Mesenchymal stem cell (in vitro differentiated cells and primary cell): ENCODE measurements around the gene RAB4B.
"Not testable (repeated sequence)": the region's sequence is repeated elsewhere in the genome, so short reads cannot be mapped to it uniquely, and the experiment has no call there.

Experiments used
- DNase-seq: peaks from one replicate; pipeline ENCODE4 v3.0.0-alpha.2; 2013
- H2AFZ ChIP-seq: one replicate; pipeline ENCODE4 v1.6.1; 2013; ENCODE audit warnings: low read depth, mild to moderate bottlenecking, control low read depth, inconsistent platforms, low read length, moderate library complexity
- H2AK5ac ChIP-seq: 2 replicates; pipeline ENCODE4 v1.6.1; 2013; ENCODE audit warnings: low read length, moderate library complexity, mild to moderate bottlenecking, inconsistent platforms; ENCODE audit not compliant: severe bottlenecking
- H2BK120ac ChIP-seq: one replicate; pipeline ENCODE4 v1.6.1; 2013; ENCODE audit warnings: low read depth, mild to moderate bottlenecking, inconsistent platforms, low read length, moderate library complexity
- H2BK12ac ChIP-seq, 2 experiments: one replicate each; pipeline ENCODE4 v1.6.1; 2013; ENCODE audit warnings: inconsistent platforms in 2 of 2, low read length in 2 of 2, mild to moderate bottlenecking in 2 of 2, moderate library complexity in 2 of 2, control low read depth in 1 of 2
- H2BK15ac ChIP-seq: one replicate; pipeline ENCODE4 v1.6.1; 2013; ENCODE audit warnings: mild to moderate bottlenecking, low read depth, inconsistent platforms; ENCODE audit not compliant: poor library complexity, severe bottlenecking
- H2BK5ac ChIP-seq: 2 replicates; pipeline ENCODE4 v1.6.1; 2013; ENCODE audit warnings: low read depth, mild to moderate bottlenecking, low read length, control low read depth, inconsistent platforms; ENCODE audit not compliant: poor library complexity, severe bottlenecking
- H3K14ac ChIP-seq, 2 experiments: one replicate each; pipeline ENCODE4 v1.6.1; 2013; ENCODE audit warnings: inconsistent platforms in 2 of 2, low read length in 2 of 2, control low read depth in 1 of 2, mild to moderate bottlenecking in 1 of 2, moderate library complexity in 1 of 2
- H3K18ac ChIP-seq, 2 experiments: one replicate each; pipeline ENCODE4 v1.6.1; 2013; ENCODE audit warnings: inconsistent platforms in 2 of 2, low read length in 2 of 2, control low read depth in 1 of 2, low read depth in 1 of 2, mild to moderate bottlenecking in 1 of 2
- H3K23ac ChIP-seq, 2 experiments: one replicate each; pipeline ENCODE4 v1.6.1; 2013; ENCODE audit warnings: inconsistent platforms in 2 of 2, low read length in 2 of 2, mild to moderate bottlenecking in 2 of 2, moderate library complexity in 2 of 2, control low read depth in 1 of 2
- H3K27ac ChIP-seq: 2 replicates; pipeline ENCODE4 v1.5.1; 2013; ENCODE audit warnings: mild to moderate bottlenecking, moderate library complexity, low read length, control low read depth, inconsistent platforms; ENCODE audit not compliant: poor library complexity, severe bottlenecking
- H3K27me3 ChIP-seq, 2 experiments: 2 replicates each; pipeline versions ENCODE4 v1.6.1 to v1.7.0; 2013; ENCODE audit warnings: low read length in 2 of 2, mild to moderate bottlenecking in 2 of 2, moderate library complexity in 2 of 2, control low read depth in 1 of 2, inconsistent platforms in 1 of 2; ENCODE audit not compliant: control insufficient read depth in 1 of 2, insufficient read depth in 1 of 2
- H3K36me3 ChIP-seq, 2 experiments: 2 replicates each; pipeline versions ENCODE4 v1.6.1 to v1.7.0; 2013; ENCODE audit warnings: low read length in 2 of 2, control low read depth in 1 of 2, inconsistent platforms in 1 of 2, low read depth in 1 of 2, mild to moderate bottlenecking in 1 of 2; ENCODE audit not compliant: insufficient read depth in 2 of 2, control insufficient read depth in 1 of 2
- H3K4ac ChIP-seq, 2 experiments: one replicate each; pipeline ENCODE4 v1.6.1; 2013; ENCODE audit warnings: inconsistent platforms in 2 of 2, low read length in 2 of 2, mild to moderate bottlenecking in 2 of 2, moderate library complexity in 2 of 2, control low read depth in 1 of 2, low read depth in 1 of 2
- H3K4me1 ChIP-seq: 2 replicates; pipeline ENCODE4 v1.6.1; 2013; ENCODE audit warnings: low read depth, low read length, control low read depth; ENCODE audit not compliant: control insufficient read depth, insufficient read depth
- H3K4me2 ChIP-seq: 2 replicates; pipeline ENCODE4 v1.6.1; 2013; ENCODE audit warnings: low read length, mild to moderate bottlenecking, inconsistent platforms; ENCODE audit not compliant: poor library complexity, severe bottlenecking
- H3K4me3 ChIP-seq, 2 experiments: 2 replicates each; pipeline versions ENCODE4 v1.5.1 to v1.7.0; 2013; ENCODE audit warnings: low read length in 2 of 2, mild to moderate bottlenecking in 2 of 2, control low read depth in 1 of 2, low read depth in 1 of 2; ENCODE audit not compliant: insufficient read depth in 1 of 2
- H3K79me1 ChIP-seq: replicated peaks from 2 replicates; pipeline ENCODE4 v1.6.1; 2013; ENCODE audit warnings: mild to moderate bottlenecking, control low read depth, low read length, inconsistent platforms; ENCODE audit not compliant: poor library complexity, severe bottlenecking
- H3K9ac ChIP-seq: 2 replicates; pipeline ENCODE4 v1.7.0; 2013; ENCODE audit warnings: mild to moderate bottlenecking, low read length, moderate library complexity
- H3K9me3 ChIP-seq: 2 replicates; pipeline ENCODE4 v1.7.0; 2013; ENCODE audit warnings: mild to moderate bottlenecking, low read length; ENCODE audit not compliant: control insufficient read depth
- H4K8ac ChIP-seq: one replicate; pipeline ENCODE4 v1.6.1; 2013; ENCODE audit warnings: inconsistent platforms, mild to moderate bottlenecking, low read length, moderate library complexity
- H4K91ac ChIP-seq: one replicate; pipeline ENCODE4 v1.6.1; 2013; ENCODE audit warnings: mild to moderate bottlenecking, low read length, inconsistent platforms
- WGBS: methylation state at CpG from one replicate; pipeline ENCODE4 v1.1.7; 2013; ENCODE audit warnings: mixed read lengths; 5-methylcytosine and 5-hydroxymethylcytosine counted together

RAB4B gene

GRCh38 chr19:40763526-40763925, 14.5 kb upstream of the RAB4B start:
- no peak overlapping the region for H4K8ac ChIP-seq
- H3K4me2 ChIP-seq: no peak overlapping the region
- no peak overlapping the region for H2BK15ac ChIP-seq
- H2BK5ac ChIP-seq: no peak overlapping the region
- no peak overlapping the region for H3K4ac ChIP-seq
- H2BK12ac ChIP-seq: no peak overlapping the region
- H2AFZ ChIP-seq: no peak overlapping the region
- no peak overlapping the region for H3K9ac ChIP-seq
- no peak overlapping the region for H3K14ac ChIP-seq
- H3K79me1 ChIP-seq: peaks cover 35% of the 10 kb centered on the region
- no peaks in the 10 kb centered on the region for H3K9me3 ChIP-seq
- H3K27ac ChIP-seq: no peak overlapping the region
- no peak overlapping the region for H2BK120ac ChIP-seq
- no peak overlapping the region for H4K91ac ChIP-seq
- peaks cover 19% of the 10 kb centered on the region for H3K4me1 ChIP-seq
- no peak overlapping the region for H3K23ac ChIP-seq
- WGBS: 95% methylated on average over 7 of the region's 7 CpGs
- H3K36me3 ChIP-seq: peaks cover 79 to 84% of the 10 kb centered on the region in 2 experiments
- H3K4me3 ChIP-seq: no peak overlapping the region
- H3K27me3 ChIP-seq: no peaks in the 10 kb centered on the region
- DNase-seq: no peak
- peak overlapping the region; percentile 23 for H2AK5ac ChIP-seq
- no peak overlapping the region for H3K18ac ChIP-seq

GRCh38 chr19:40763963-40764362, 14.1 kb upstream of the RAB4B start:
- no peak overlapping the region for H2BK15ac ChIP-seq
- H3K23ac ChIP-seq: no peak overlapping the region
- H3K4me2 ChIP-seq: no peak overlapping the region
- H3K27ac ChIP-seq: no peak overlapping the region
- no peak overlapping the region for H2BK12ac ChIP-seq
- no peak overlapping the region for H4K8ac ChIP-seq
- H3K79me1 ChIP-seq: peaks cover 35% of the 10 kb centered on the region
- no peaks in the 10 kb centered on the region for H3K9me3 ChIP-seq
- peaks cover 19% of the 10 kb centered on the region for H3K4me1 ChIP-seq
- peak overlapping the region; percentile 84 for H4K91ac ChIP-seq
- no peak for DNase-seq
- no peaks in the 10 kb centered on the region for H3K27me3 ChIP-seq
- no peak overlapping the region for H3K18ac ChIP-seq
- peak overlapping the region in 1 of 2 experiments; percentile 70 for H3K4ac ChIP-seq
- H2AFZ ChIP-seq: no peak overlapping the region
- H3K9ac ChIP-seq: no peak overlapping the region
- no peak overlapping the region for H2BK120ac ChIP-seq
- H3K4me3 ChIP-seq: no peak overlapping the region
- no peak overlapping the region for H2BK5ac ChIP-seq
- H3K36me3 ChIP-seq: peaks cover 77 to 82% of the 10 kb centered on the region in 2 experiments
- no peak overlapping the region for H2AK5ac ChIP-seq
- H3K14ac ChIP-seq: no peak overlapping the region
- WGBS: 93% methylated on average over 10 of the region's 10 CpGs

GRCh38 chr19:40766385-40766784, 11.7 kb upstream of the RAB4B start:
- not testable (repeated sequence) for H3K27ac ChIP-seq, H3K4ac ChIP-seq, H2BK12ac ChIP-seq, H2BK15ac ChIP-seq, H3K27me3 ChIP-seq, H4K91ac ChIP-seq, H3K9ac ChIP-seq, H2BK120ac ChIP-seq, H2BK5ac ChIP-seq, H3K23ac ChIP-seq, H3K9me3 ChIP-seq, H4K8ac ChIP-seq, DNase-seq, H3K14ac ChIP-seq, H2AK5ac ChIP-seq, H3K4me3 ChIP-seq, H3K4me2 ChIP-seq, H2AFZ ChIP-seq, H3K18ac ChIP-seq
- H3K36me3 ChIP-seq: peaks cover 54 to 66% of the 10 kb centered on the region in 2 experiments
- H3K4me1 ChIP-seq: peaks cover 19% of the 10 kb centered on the region
- peaks cover 25% of the 10 kb centered on the region for H3K79me1 ChIP-seq
- WGBS: 95% methylated on average over 13 of the region's 13 CpGs

GRCh38 chr19:40768869-40769268, 9.2 kb upstream of the RAB4B start:
- no peak overlapping the region for H3K23ac ChIP-seq
- no peak overlapping the region for H2BK15ac ChIP-seq
- H3K4me3 ChIP-seq: no peak overlapping the region
- H2BK120ac ChIP-seq: no peak overlapping the region
- H2BK12ac ChIP-seq: no peak overlapping the region
- H3K27ac ChIP-seq: no peak overlapping the region
- no peak overlapping the region for H2AFZ ChIP-seq
- no peaks in the 10 kb centered on the region for H3K9me3 ChIP-seq
- H3K79me1 ChIP-seq: peaks cover 11% of the 10 kb centered on the region
- H3K14ac ChIP-seq: no peak overlapping the region
- H3K9ac ChIP-seq: no peak overlapping the region
- H3K36me3 ChIP-seq: peaks cover 29 to 45% of the 10 kb centered on the region in 2 experiments
- no peak for DNase-seq
- no peak overlapping the region for H2BK5ac ChIP-seq
- H3K4ac ChIP-seq: no peak overlapping the region
- H3K4me2 ChIP-seq: no peak overlapping the region
- no peak overlapping the region for H4K91ac ChIP-seq
- no peaks in the 10 kb centered on the region for H3K27me3 ChIP-seq
- WGBS: 91% methylated on average over 3 of the region's 5 CpGs
- no peak overlapping the region for H4K8ac ChIP-seq
- H3K18ac ChIP-seq: no peak overlapping the region
- no peak overlapping the region for H2AK5ac ChIP-seq
- peaks cover 1% of the 10 kb centered on the region for H3K4me1 ChIP-seq
